A549 treated with AZD2906 at 1 μM for 4 hours (cell line): ENCODE results near the gene UBQLN2. TPM values are rescaled to one million over a fixed set of nuclear protein-coding genes. Genes with fewer than 3 reads are reported as not detected.

Experiments
- total RNA-seq: library from RNA; stranded (reverse); fragments of 200-300 nt; extraction: Qiagen RNA extraction; gene quantifications from 5 replicates; pipeline ENCODE4 v1.2.3, GENCODE V29; 2022

UBQLN2 gene
- 21.1 to 22.8 TPM (median 22.3 TPM) in 5 replicates for total RNA-seq

GRCh38 chrX:56563231-56564161 lies at the start of gene UBQLN2:
Gene UBQLN2, plus strand, starts transcription at chrX:56563627. Its CDS starts 247 bp downstream, at chrX:56563874.

Other genes with a start within 250 kb of the UBQLN2 start
- gene NBDY, start 165.6 kb downstream of the UBQLN2 start, total RNA-seq = 51.4 to 62.4 TPM (median 54.5 TPM) in 5 replicates